Measurements from ENCODE around the gene FXR2. TPM values are rescaled to one million over a fixed set of nuclear protein-coding genes. Genes with fewer than 3 reads are reported as not detected.
"Not testable (repeated sequence)": the region's sequence is repeated elsewhere in the genome, so short reads cannot be mapped to it uniquely, and the experiment has no call there.

Gene FXR2
- total RNA-seq, 1 experiment from 2014 or later: 36.4 TPM

- Mint-ChIP-seq H3K4me3 (no peak overlapping the region), H3K27me3 (ENCODE audit: low read depth) (peaks cover 29% of the 10 kb centered on the region), H3K36me3 (ENCODE audit: insufficient read depth in 1 of 3, low read depth in 3 of 3) (no peaks in the 10 kb centered on the region), H3K9me3 (no peaks in the 10 kb centered on the region; a peak in 3 of 5 replicates), H3K27ac (no peak overlapping the region), H3K4me1 (peaks cover 0 to 4% of the 10 kb centered on the region in 2 experiments; a peak in 3 of 4 replicates)
- Histone ChIP-seq H3K79me2 (ENCODE audit: insufficient read depth, low read length) (no peaks in the 10 kb centered on the region), H3K9ac (ENCODE audit: extremely low read depth, insufficient read length, low read length) (no peak overlapping the region), H4K91ac (ENCODE audit: insufficient read length, low read depth, low read length) (no peak overlapping the region), H2AFZ (ENCODE audit: low read length) (no peak overlapping the region), H2AK5ac (ENCODE audit: insufficient read length, low read length) (no peak overlapping the region), H3K18ac (ENCODE audit: insufficient read length, low read depth, low read length) (no peak overlapping the region), H4K20me1 (ENCODE audit: control insufficient read depth, insufficient read depth, insufficient read length) (no peaks in the 10 kb centered on the region), H3K4me2 (ENCODE audit: insufficient read depth, insufficient read length, low read length) (no peak overlapping the region), H2BK120ac (ENCODE audit: low read depth, low read length, poor library complexity, severe bottlenecking) (no peak overlapping the region), H3K9me3 (ENCODE audit: control insufficient read depth, low read depth, low read length) (no peaks in the 10 kb centered on the region), H3K14ac (ENCODE audit: insufficient read depth, low read length) (no peak overlapping the region), H3T11ph (ENCODE audit: low read length) (no peak overlapping the region), H2BK15ac (ENCODE audit: low read depth, low read length) (no peak overlapping the region), H3K4ac (ENCODE audit: low read depth, low read length) (no peak overlapping the region), H2BK20ac (ENCODE audit: low read depth, low read length, poor library complexity, severe bottlenecking) (no peak overlapping the region), H3K27ac (ENCODE audit: insufficient read length, low read depth, low read length) (no peak overlapping the region), H3K23me2 (ENCODE audit: insufficient read length, low read depth, low read length, poor library complexity, severe bottlenecking) (no peaks in the 10 kb centered on the region), H4K5ac (ENCODE audit: insufficient read length, low read depth, low read length) (no peak overlapping the region), H3K23ac (ENCODE audit: insufficient read length, low read depth, low read length) (no peak overlapping the region), H4K8ac (replicated peaks; ENCODE audit: insufficient read length, low read depth, low read length) (no peak overlapping the region), H2BK12ac (ENCODE audit: insufficient read length, low read depth, low read length) (no peak overlapping the region), H3K56ac (ENCODE audit: insufficient read length, low read depth, low read length) (no peak overlapping the region), H3K4me1 (ENCODE audit: insufficient read depth, low read length) (no peaks in the 10 kb centered on the region), H2BK5ac (ENCODE audit: insufficient read length, low read length) (no peak overlapping the region), H3K79me1 (ENCODE audit: insufficient read depth, low read depth, low read length, poor library complexity, severe bottlenecking) (no peaks in the 10 kb centered on the region), H3K27me3 (ENCODE audit: insufficient read depth, low read length) (peaks cover 2% of the 10 kb centered on the region)
- DNase-seq: no peak
- no CpG with 5 or more reads among the region's 4 CpGs for WGBS (ENCODE audit: extremely low coverage, insufficient read length, low lambda C conversion rate)
- TF ChIP-seq CTCF (conservative IDR thresholded peaks at IDR 0.05): no peak
These were observed 30.1 kb upstream of the FXR2 start for GRCh38 chr17:7644775-7645174.

- not testable (repeated sequence) for H3K9me3 ChIP-seq (ENCODE audit: control insufficient read depth, low read depth, low read length); H2BK20ac ChIP-seq (ENCODE audit: low read depth, low read length, poor library complexity, severe bottlenecking); H3K9ac ChIP-seq (ENCODE audit: extremely low read depth, insufficient read length, low read length); H3K23me2 ChIP-seq (ENCODE audit: insufficient read length, low read depth, low read length, poor library complexity, severe bottlenecking); H2BK12ac ChIP-seq (ENCODE audit: insufficient read length, low read depth, low read length); H3K79me2 ChIP-seq (ENCODE audit: insufficient read depth, low read length); H3T11ph ChIP-seq (ENCODE audit: low read length); H3K9me3 Mint-ChIP-seq; H3K27ac Mint-ChIP-seq; H3K4me1 Mint-ChIP-seq; H3K27ac ChIP-seq (ENCODE audit: insufficient read length, low read depth, low read length); H2BK5ac ChIP-seq (ENCODE audit: insufficient read length, low read length); H4K5ac ChIP-seq (ENCODE audit: insufficient read length, low read depth, low read length); H3K27me3 ChIP-seq (ENCODE audit: insufficient read depth, low read length); H2BK15ac ChIP-seq (ENCODE audit: low read depth, low read length); H3K36me3 Mint-ChIP-seq (ENCODE audit: insufficient read depth in 1 of 3, low read depth in 3 of 3); H3K4me3 Mint-ChIP-seq; H3K4ac ChIP-seq (ENCODE audit: low read depth, low read length); DNase-seq; H3K27me3 Mint-ChIP-seq (ENCODE audit: low read depth); H3K14ac ChIP-seq (ENCODE audit: insufficient read depth, low read length); H4K91ac ChIP-seq (ENCODE audit: insufficient read length, low read depth, low read length); H3K79me1 ChIP-seq (ENCODE audit: insufficient read depth, low read depth, low read length, poor library complexity, severe bottlenecking); H3K56ac ChIP-seq (ENCODE audit: insufficient read length, low read depth, low read length); H3K4me1 ChIP-seq (ENCODE audit: insufficient read depth, low read length); H2AK5ac ChIP-seq (ENCODE audit: insufficient read length, low read length); H3K4me2 ChIP-seq (ENCODE audit: insufficient read depth, insufficient read length, low read length); H3K18ac ChIP-seq (ENCODE audit: insufficient read length, low read depth, low read length); H3K23ac ChIP-seq (ENCODE audit: insufficient read length, low read depth, low read length); H4K20me1 ChIP-seq (ENCODE audit: control insufficient read depth, insufficient read depth, insufficient read length); H2BK120ac ChIP-seq (ENCODE audit: low read depth, low read length, poor library complexity, severe bottlenecking); H4K8ac ChIP-seq (replicated peaks; ENCODE audit: insufficient read length, low read depth, low read length); H2AFZ ChIP-seq (ENCODE audit: low read length)
- WGBS (ENCODE audit: extremely low coverage, insufficient read length, low lambda C conversion rate): no CpG with 5 or more reads among the region's 7 CpGs
These were observed 26.9 kb upstream of the FXR2 start for GRCh38 chr17:7641635-7642034.

Measured in H9 (cell line).